HG02981 (cell line): ENCODE measurements around the gene ADAMTS3.
A peak's percentile ranks its signal among the peaks of the same experiment; 100 is the strongest.

ENCODE experiments used
- ATAC-seq: cut with Tn5 transposase; IDR thresholded peaks from one replicate; pipeline ENCODE4 v1.9.1; 2021; ENCODE audit warnings: mild to moderate bottlenecking, moderate library complexity; ENCODE audit not compliant: unreplicated experiment

Gene ADAMTS3

DNA sequence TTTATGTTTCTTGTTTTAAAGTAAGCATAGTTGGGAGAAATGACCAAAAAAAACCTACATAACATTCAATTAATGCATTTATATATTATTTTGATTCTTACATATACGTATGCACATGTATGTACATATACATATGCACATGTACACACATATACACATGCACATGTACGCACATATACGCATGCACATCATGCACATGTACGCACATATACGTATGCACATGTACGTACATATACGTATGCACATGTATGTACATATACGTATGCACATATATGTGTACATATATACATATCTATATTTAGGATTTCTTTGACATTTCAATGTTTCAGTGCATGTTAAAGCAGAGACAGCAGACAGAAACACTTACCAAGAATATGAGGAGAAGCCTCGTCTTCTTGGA, 263.4 kb downstream of the ADAMTS3 start:
- no peak for ATAC-seq

DNA sequence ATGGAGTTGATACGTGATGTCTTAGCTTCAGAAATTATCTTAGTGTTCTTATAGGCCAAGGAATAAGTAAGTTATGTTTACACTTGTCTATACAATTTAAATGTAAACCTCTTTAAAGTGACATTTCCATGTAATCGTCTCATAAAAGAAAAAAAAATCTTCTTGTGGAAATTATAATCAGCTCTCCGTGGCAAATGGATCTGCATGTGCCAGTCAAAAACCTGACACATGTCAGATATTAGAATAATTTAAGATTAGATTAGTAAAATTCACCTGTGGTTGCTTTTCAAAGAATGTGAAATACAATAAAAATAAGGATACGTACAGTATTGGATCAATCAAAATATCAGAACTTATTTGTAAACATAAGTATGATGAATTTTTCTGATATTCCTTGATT, 263.9 kb downstream of the ADAMTS3 start:
- no peak for ATAC-seq

DNA sequence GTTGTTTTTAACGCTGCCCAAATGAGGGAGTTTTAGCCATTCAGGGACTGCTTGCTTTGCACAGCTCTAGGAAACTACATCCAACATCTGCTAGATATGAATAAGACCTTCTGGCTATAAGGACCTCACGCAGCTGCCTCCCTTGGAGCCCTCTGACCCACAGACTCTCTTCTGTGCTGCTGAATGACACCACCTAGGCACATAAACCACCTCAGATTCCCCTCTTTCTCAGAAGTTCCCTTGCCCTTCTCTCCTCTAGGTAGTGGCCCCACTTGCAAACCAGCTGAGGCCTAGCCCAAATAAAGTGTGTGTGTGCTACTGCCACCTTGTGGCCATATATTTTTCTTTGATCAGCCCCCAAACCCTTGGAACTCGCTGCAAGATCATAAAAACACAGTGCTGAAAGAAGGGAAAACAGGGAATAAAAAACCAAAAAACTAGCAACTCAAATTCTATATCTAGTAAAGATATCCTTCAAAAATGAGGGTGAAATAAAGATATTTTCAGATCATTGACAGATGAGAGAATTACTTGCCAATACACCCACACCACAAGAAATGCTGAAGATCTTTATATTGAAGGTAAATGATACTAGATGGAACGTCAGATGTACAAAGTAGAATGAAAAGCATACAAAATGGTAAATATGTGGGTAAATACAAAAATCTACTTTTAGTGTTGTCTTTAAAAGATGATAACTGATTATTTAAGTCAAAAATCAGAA, 265.9 kb downstream of the ADAMTS3 start:
- ATAC-seq = peak; percentile 82

DNA sequence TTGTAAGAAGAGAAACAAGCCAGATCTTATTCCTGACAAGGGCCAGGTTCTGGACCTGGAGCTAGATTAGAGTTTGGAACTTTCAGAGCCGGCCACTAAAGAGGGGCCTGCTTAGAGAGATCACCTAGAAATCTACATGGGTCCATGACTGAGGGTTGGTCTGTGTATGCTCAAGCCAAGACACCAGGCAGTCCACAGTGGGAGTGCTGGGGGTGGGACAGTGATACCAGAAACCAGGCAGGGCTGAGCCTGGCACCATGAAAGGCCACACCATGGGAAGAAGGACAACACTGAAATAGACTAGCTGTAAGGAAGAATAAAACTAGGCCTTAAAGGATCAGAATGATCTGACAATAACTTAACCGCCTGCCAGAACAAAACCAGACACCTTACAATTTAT, 267.3 kb downstream of the ADAMTS3 start:
- no peak for ATAC-seq

DNA sequence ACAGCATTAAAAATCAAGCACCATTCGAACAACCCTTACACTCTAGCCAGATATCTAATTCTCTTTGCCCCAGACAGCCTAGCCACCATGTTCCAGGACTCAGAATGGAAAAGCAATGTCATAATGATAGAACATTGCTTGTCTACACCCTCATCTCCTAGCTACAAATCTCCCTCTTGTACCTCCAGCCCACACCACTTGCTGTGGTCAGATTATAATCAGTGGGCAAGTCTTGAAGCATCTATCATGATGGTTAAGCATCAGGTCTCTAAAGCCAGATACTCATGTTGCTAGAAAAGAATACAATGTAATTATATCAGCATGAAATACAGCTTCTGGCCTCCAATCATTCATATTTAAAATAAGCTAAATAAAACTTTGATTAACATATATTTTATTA, 268.9 kb downstream of the ADAMTS3 start:
- no peak for ATAC-seq

DNA sequence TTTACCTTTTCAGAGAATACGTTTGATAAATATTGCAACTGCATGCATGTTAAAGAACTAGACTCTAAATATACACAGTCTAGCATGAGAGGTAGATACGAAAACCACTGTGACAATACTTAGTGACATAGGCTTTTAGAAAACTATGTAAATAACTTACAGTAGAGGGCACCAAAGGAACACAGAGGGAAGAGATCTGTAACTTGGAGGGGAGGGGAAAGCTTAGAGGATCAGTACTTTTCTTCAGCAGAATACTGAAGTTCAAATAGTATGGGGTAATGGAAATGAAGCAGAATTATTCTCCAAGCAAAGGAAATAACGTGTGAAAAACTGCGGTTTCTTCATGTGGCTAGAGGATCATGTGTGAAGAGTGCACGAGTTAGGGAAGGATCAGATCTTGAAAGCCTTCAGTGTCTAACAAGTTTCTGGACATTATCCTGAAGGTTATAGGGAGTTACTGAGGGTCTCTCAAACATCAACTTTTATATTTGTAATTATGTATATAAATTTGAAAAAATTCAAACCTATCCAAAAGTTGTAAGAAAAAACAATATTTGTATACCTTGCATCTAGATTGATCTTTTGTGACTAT, 273.0 kb downstream of the ADAMTS3 start:
- peak; percentile 48 for ATAC-seq

DNA sequence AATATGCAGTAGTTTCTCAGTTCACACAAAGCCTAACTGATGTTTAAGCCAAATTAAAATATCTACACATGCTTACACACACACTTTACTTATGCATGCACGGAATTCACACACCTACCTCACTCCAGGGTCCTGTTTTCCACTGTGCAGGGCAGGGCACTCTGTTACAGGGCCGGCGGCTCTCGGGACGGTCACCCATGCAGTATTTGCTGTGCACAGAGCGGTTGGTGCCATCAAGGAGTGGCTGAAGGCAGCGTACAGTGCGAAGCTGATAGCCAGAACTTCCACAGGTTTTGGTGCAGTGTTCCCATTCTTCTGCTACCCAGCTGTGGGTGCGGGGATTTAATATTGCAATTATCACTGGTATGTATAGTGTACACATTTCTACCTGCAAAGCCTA, 278.3 kb downstream of the ADAMTS3 start:
- ATAC-seq = no peak

DNA sequence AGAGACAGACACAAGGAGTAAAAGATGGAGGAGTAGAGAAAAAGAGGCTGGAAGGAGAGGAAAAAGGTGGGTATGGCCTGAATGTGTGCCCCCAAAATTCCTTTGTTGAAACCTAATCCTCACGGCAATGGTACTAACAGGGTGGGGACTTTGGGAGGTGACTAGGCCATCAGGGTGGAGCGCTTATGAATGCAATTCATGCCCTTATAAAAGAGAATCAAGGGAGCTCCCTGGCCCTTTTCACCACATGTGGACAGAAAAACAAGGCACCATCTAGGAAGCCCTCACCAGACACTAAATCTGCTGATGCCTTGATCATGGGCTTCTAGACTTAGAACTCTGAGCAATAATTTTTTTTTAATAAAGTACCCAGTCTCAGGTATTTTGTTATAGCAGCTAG, 282.1 kb downstream of the ADAMTS3 start:
- no peak for ATAC-seq

DNA sequence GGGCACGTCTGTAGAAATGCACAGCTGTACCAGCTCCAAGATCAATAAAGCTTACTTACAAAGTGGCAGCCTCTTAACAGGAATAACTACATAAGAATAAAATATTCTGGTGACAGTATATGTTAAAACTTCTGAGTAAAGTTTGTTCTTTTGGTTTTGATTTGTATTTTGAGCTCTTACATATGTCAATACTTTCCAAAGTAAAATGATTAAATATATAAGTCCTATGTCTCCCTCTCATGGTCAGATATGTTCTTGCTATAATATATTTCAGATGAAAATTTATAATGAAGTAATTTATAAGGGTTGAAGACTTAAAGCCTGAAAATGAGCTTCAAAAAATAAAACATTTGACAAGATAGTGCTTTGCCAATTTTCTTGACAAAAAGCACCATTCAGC, 282.8 kb downstream of the ADAMTS3 start:
- no peak for ATAC-seq

DNA sequence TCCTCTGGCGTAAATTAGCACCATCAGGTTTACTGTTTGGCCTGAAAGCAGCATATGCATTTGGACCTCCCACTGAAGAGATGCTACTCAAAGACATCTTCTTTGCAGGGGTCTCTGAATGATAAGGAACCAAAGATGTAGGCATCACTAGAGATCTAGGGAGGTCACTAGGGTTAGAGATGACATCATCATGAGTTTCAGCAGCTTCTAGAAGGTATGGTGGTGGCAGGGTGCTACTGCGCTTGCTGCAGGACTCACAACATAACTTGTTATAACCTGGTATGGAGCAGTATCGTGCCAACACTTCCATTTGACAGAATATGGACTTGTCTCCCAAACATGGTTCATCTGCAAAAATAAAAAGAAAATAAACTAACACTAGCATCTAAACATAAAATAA, 285.7 kb downstream of the ADAMTS3 start:
- ATAC-seq = no peak

DNA sequence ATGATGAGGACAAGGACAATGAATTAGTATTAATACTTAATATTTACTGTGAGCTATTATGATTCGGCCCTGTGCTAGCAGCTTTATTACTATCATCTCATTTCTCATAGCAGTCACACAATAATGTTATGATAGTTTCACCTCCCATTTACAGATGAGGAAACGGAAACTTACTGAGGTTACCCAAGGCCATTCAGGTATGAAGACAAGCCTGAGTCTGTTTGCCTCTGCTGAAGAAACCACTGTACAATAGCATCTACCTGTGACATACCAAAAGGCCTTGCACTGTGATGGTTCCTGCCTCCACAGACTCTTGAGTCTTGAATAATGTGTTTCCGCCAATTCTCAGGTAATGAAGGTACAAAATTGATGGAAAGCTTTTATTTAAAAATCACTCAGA, 288.8 kb downstream of the ADAMTS3 start:
- no peak for ATAC-seq

DNA sequence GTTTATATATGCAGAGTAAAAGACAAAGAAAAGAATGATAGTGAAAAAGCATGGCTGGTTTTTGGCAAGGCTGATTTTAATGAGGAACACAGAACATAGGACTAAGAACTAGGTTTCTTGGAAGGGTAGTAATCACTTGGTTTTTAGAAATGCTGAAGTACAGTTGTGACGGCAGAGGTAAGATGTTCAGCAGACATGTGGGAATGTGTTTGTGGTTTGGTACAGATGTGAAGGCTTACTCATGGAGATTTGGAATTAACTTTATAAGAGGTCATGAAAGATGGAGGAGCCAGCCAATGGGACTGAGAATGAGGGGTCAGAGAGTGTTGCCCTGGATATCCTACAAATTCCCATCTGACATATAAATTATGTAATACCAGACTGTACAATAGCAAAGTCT, 293.6 kb downstream of the ADAMTS3 start:
- no peak for ATAC-seq

DNA sequence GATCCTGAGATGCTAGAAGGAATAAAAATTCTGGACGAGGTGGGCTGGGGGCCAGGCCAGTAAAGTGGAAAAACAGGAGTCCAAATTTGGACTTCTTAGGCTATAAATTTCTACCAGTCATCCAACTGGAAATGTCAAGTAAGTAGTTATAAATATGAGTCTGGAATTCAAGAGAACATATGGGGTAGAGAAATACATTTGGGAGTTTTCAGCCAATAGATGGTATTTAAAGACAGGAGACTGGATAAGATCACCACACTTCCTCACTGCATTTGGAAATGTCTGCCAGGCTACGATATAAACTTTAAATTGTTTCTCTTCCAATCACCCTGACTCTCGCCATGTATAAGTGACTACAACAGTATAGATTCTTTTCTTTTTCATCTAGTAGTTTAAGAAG, 294.8 kb downstream of the ADAMTS3 start:
- no peak for ATAC-seq

DNA sequence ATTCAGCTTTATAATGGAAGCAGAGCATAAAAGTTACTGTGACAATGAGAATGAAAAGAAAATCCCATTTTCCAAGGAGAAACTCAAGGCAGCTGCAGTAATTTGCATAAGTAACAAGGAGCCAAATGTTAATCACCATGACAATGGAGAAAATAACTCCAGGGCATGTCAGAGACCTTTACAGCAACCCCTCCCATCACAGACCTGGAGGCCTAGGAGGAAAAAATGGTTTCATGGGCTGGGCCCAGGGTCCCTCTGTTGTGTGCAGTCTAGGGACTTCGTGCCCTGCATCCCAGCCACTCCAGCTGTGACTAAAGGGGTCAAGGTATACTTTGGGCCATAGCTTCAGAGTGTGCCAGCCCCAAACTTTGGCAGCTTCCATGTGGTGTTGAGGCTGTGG, 313.8 kb downstream of the ADAMTS3 start:
- no peak for ATAC-seq

DNA sequence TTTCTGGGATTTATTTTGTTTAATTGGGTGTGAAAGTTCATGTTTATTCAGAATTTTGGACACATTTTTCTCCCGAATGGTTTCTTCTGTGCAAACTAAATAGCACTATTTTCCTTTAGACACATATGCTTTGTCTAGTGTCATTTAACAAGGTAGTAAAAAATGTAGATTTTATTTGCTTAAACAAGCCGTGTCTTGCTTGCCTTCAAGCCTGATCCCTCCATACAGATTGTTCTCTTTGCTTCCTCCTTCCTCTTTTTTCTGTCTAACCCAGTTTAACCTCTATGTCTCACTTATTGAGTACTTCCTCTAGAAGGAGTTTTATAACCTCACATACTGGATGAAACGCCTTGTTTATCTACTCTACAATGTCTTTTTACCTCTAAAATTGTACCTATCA, 325.4 kb downstream of the ADAMTS3 start:
- no peak for ATAC-seq

DNA sequence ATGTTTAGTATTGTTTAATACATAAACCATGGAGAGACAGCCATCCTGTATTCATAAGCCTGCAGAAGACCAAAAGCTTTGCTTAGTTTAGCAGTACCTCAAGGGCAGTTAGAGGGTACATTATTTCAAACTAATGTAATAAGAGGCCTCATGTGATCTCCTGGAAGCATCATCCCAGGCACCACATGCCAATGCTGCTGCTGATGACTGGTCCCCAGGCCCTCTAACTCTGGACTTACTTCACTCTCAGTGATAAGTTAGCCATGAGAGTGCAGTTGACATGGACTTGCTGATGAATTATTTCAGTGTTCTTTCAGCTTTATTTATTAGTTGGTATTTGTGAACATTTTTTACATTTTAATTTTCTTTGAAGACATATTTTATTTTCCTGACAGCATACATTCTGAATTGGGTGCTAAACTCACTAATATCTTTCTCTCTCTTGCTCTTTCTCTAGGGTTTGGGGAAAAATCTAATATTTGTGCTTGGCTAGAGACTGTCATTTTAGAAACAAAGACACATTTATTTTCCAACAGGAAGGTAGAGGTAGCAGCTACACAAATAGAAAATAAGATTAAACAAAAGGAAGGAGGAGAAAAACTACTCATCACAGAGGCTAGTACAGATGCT, 329.4 kb downstream of the ADAMTS3 start:
- ATAC-seq = no peak
